IPS-20b (cell line): ENCODE measurements around the gene MSI2.
"Not testable (repeated sequence)": the region's sequence is repeated elsewhere in the genome, so short reads cannot be mapped to it uniquely, and the experiment has no call there.

ENCODE experiments used
- H3K27ac ChIP-seq: one replicate; pipeline ENCODE4 v1.5.1; 2013; ENCODE audit warnings: low read length
- H3K27me3 ChIP-seq: 2 replicates; pipeline ENCODE4 v1.6.1; 2013; ENCODE audit warnings: mild to moderate bottlenecking, low read length, inconsistent platforms; ENCODE audit not compliant: insufficient read depth
- H3K36me3 ChIP-seq: 2 replicates; pipeline ENCODE4 v1.6.1; 2013; ENCODE audit warnings: low read depth, mild to moderate bottlenecking, inconsistent platforms, low read length, moderate library complexity; ENCODE audit not compliant: insufficient read depth
- H3K4me1 ChIP-seq: 2 replicates; pipeline ENCODE4 v1.6.1; 2013; ENCODE audit warnings: mild to moderate bottlenecking, control low read depth, inconsistent platforms, low read length, moderate library complexity; ENCODE audit not compliant: insufficient read depth
- H3K4me3 ChIP-seq: 2 replicates; pipeline ENCODE4 v1.5.1; 2013; ENCODE audit warnings: mild to moderate bottlenecking, low read length, inconsistent platforms
- H3K9ac ChIP-seq: 2 replicates; pipeline ENCODE4 v1.6.1; 2013; ENCODE audit warnings: low read depth, mild to moderate bottlenecking, inconsistent platforms, low read length, moderate library complexity
- H3K9me3 ChIP-seq: 2 replicates; pipeline ENCODE4 v1.6.1; 2013; ENCODE audit warnings: mild to moderate bottlenecking, low read depth, low read length, inconsistent platforms; ENCODE audit not compliant: insufficient read depth

Gene MSI2

GRCh38 chr17:57490111-57490845, 234.0 kb downstream of the MSI2 start:
- Histone ChIP-seq H3K36me3 (no peaks in the 10 kb centered on the region), H3K9ac (no peak overlapping the region), H3K4me3 (no peak overlapping the region), H3K27me3 (no peaks in the 10 kb centered on the region), H3K27ac (no peak overlapping the region), H3K9me3 (no peaks in the 10 kb centered on the region), H3K4me1 (peaks cover 3% of the 10 kb centered on the region; the same call in 1 of the 2 replicates)

- Histone ChIP-seq H3K9ac (no peak overlapping the region), H3K27me3 (no peaks in the 10 kb centered on the region), H3K4me1 (no peaks in the 10 kb centered on the region), H3K4me3 (no peak overlapping the region), H3K36me3 (no peaks in the 10 kb centered on the region), H3K9me3 (no peaks in the 10 kb centered on the region), H3K27ac (no peak overlapping the region)
These were observed 234.6 kb downstream of the MSI2 start for GRCh38 chr17:57490890-57491289.

GRCh38 chr17:57493171-57493570, 236.8 kb downstream of the MSI2 start:
- Histone ChIP-seq H3K36me3 (no peaks in the 10 kb centered on the region), H3K9ac (no peak overlapping the region), H3K27ac (no peak overlapping the region), H3K27me3 (no peaks in the 10 kb centered on the region), H3K9me3 (no peaks in the 10 kb centered on the region), H3K4me1 (no peaks in the 10 kb centered on the region; the same call in 1 of the 2 replicates), H3K4me3 (no peak overlapping the region)

DNA sequence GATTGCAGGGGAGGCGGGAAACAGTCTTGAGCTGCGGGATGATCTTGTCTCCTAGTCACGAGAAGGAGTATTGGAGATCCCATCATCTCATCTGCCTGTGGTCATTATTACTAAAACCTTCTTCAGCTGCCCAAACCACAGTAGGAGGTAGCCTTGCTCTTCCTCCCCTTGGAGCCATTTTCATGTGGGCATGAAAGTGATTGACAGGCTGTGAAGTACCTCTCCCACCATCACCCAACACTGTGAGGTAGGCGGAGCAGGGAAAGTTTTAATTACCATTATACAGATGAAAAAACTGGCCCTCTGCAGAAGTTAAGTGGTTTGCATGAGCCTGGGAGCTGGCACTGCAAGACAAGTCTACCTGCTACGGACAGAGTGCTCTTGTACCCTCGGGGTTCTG, 237.3 kb downstream of the MSI2 start:
- Histone ChIP-seq H3K27ac (no peak overlapping the region), H3K4me1 (no peaks in the 10 kb centered on the region; the same call in 1 of the 2 replicates), H3K27me3 (no peaks in the 10 kb centered on the region), H3K9ac (no peak overlapping the region), H3K36me3 (no peaks in the 10 kb centered on the region), H3K9me3 (no peaks in the 10 kb centered on the region), H3K4me3 (no peak overlapping the region)

GRCh38 chr17:57494443-57494842, 238.1 kb downstream of the MSI2 start:
- no peaks in the 10 kb centered on the region for H3K36me3 ChIP-seq
- no peaks in the 10 kb centered on the region for H3K9me3 ChIP-seq
- no peak overlapping the region for H3K4me3 ChIP-seq
- H3K9ac ChIP-seq, result no peak overlapping the region
- H3K27ac ChIP-seq, result no peak overlapping the region
- H3K27me3 ChIP-seq, result no peaks in the 10 kb centered on the region
- H3K4me1 ChIP-seq, result no peaks in the 10 kb centered on the region; the same call in 1 of the 2 replicates

DNA sequence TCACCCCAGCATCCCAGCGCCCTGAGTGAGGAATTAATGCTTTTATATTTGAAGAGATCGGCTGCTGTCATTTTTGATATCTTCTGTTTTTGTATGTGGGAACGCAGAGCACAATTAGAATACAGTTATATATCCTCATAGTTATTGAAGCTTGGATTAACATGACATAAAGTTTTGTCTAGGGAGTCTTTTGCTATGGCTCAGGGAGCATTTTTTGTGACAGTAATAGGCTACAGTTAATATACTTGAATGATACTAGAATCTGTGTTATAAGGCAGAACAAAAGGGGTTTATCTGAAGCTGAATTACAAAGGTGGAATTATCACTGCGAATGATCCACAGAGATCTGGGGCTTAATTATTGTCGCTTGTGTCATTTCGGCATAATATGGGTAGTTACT, 239.4 kb downstream of the MSI2 start:
- Histone ChIP-seq H3K4me1 (no peaks in the 10 kb centered on the region; the same call in 1 of the 2 replicates), H3K27ac (no peak overlapping the region), H3K9ac (no peak overlapping the region), H3K9me3 (no peaks in the 10 kb centered on the region), H3K4me3 (no peak overlapping the region), H3K36me3 (no peaks in the 10 kb centered on the region), H3K27me3 (no peaks in the 10 kb centered on the region)

DNA sequence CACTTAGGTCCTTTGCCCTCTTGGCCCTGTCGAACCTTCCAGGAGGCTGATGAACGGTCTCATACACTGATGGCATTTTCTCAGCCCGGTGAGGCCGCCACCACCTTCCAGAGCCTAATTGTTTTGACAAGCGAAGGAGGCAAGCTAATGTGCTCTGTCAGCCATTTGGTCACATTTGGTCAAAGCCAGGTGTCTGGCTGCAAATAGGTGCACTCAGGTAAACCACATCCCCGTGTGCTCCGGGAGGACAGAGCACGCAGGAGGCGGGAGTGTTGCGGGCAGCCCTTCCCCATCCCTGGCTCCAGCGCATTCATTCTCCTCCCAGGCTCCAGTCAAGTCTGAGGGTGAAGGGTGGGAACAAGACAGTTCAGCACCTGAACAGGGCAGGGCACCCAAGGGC, 240.1 kb downstream of the MSI2 start:
- H3K4me1 ChIP-seq, result no peaks in the 10 kb centered on the region; the same call in 1 of the 2 replicates
- H3K27ac ChIP-seq, result no peak overlapping the region
- no peaks in the 10 kb centered on the region for H3K9me3 ChIP-seq

GRCh38 chr17:57498443-57498842, 242.1 kb downstream of the MSI2 start:
- Histone ChIP-seq H3K4me3 (no peak overlapping the region), H3K27me3 (no peaks in the 10 kb centered on the region), H3K27ac (no peak overlapping the region), H3K4me1 (no peaks in the 10 kb centered on the region; the same call in 1 of the 2 replicates), H3K36me3 (no peaks in the 10 kb centered on the region), H3K9ac (no peak overlapping the region), H3K9me3 (no peaks in the 10 kb centered on the region)

More for the DNA sequence above, 240.1 kb downstream of the MSI2 start:
- Histone ChIP-seq H3K4me3 (no peak overlapping the region), H3K27me3 (no peaks in the 10 kb centered on the region), H3K9ac (no peak overlapping the region), H3K36me3 (no peaks in the 10 kb centered on the region)

- not testable (repeated sequence) for H3K4me1 ChIP-seq, H3K36me3 ChIP-seq, H3K27me3 ChIP-seq, H3K9me3 ChIP-seq, H3K9ac ChIP-seq, H3K27ac ChIP-seq, H3K4me3 ChIP-seq
These were observed 242.9 kb downstream of the MSI2 start for GRCh38 chr17:57499221-57499620.

GRCh38 chr17:57499648-57500049, 243.3 kb downstream of the MSI2 start:
- Histone ChIP-seq H3K9me3 (no peaks in the 10 kb centered on the region), H3K27ac (no peak overlapping the region), H3K4me1 (no peaks in the 10 kb centered on the region; the same call in 1 of the 2 replicates), H3K36me3 (no peaks in the 10 kb centered on the region), H3K27me3 (no peaks in the 10 kb centered on the region), H3K4me3 (no peak overlapping the region), H3K9ac (no peak overlapping the region)

GRCh38 chr17:57501016-57501415, 244.7 kb downstream of the MSI2 start:
- no peak overlapping the region for H3K9ac ChIP-seq
- H3K9me3 ChIP-seq, result no peaks in the 10 kb centered on the region
- H3K27me3 ChIP-seq, result no peaks in the 10 kb centered on the region
- no peaks in the 10 kb centered on the region for H3K36me3 ChIP-seq
- H3K27ac ChIP-seq, result no peak overlapping the region
- no peaks in the 10 kb centered on the region; the same call in 1 of the 2 replicates for H3K4me1 ChIP-seq
- no peak overlapping the region for H3K4me3 ChIP-seq

DNA sequence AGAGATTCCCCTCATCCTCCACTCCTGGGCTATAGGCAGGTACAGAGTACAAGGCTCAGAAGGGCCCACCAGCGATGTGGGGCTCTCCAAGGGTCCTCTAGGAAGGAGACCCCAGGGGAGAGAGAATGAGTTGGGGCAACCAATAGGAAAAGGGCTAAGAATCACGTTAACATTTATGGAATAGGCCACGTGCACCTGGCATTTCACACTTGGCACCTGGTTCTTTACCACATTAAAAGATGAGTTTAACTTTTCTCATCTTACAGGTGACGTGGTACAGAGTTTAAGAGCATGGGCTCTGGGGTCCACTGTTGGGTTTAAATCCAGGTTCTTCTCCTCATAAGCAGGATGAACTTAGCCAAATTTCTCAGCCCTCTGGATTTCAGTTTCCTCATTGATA, 245.7 kb downstream of the MSI2 start:
- Histone ChIP-seq H3K36me3 (no peaks in the 10 kb centered on the region), H3K4me3 (no peak overlapping the region), H3K9ac (no peak overlapping the region), H3K4me1 (peaks cover 9% of the 10 kb centered on the region; the same call in 1 of the 2 replicates), H3K27ac (no peak overlapping the region), H3K27me3 (no peaks in the 10 kb centered on the region), H3K9me3 (no peaks in the 10 kb centered on the region)
